HEK293 (cell line): ENCODE measurements around the gene PSRC1.

Source experiments
- CTCF ChIA-PET: fragments of 350-600 bp; formaldehyde crosslinking; extraction: SDS; loops from one replicate; lab custom pipeline; 2021; ENCODE audit warnings: antibody characterized with exemption; lab: Yijun Ruan, JAX
- POLR2A ChIA-PET: fragments of 300-600 bp; formaldehyde crosslinking; extraction: SDS; loops from one replicate; lab custom pipeline; 2020; ENCODE audit warnings: antibody characterized with exemption, inconsistent platforms; lab: Yijun Ruan, JAX
- H3K27ac ChIP-seq: fragments of 200-500 bp; sonication (Bioruptor generic); 2 replicates; pipeline ENCODE4 v1.5.1; 2014; ENCODE audit warnings: low read depth, low read length, control low read depth, inconsistent platforms; ENCODE audit errors: extremely low read depth
- H3K36me3 ChIP-seq, 2 experiments: fragments of 200-500 bp in 1 of 2; sonication (Bioruptor generic) in 1 of 2; 1 replicate in 1 of 2; 2 replicates in 1 of 2; pipeline ENCODE4 v1.5.1; 2014 to 2017; ENCODE audit warnings: inconsistent platforms in 2 of 2, low read length in 2 of 2; ENCODE audit not compliant: control insufficient read depth in 2 of 2, insufficient read depth in 1 of 2
- H3K4me1 ChIP-seq: fragments of 200-500 bp; sonication (Bioruptor generic); 2 replicates; pipeline ENCODE4 v1.5.1; 2014; ENCODE audit warnings: mild to moderate bottlenecking, low read length, inconsistent platforms; ENCODE audit not compliant: control insufficient read depth, insufficient read depth
- H3K4me3 ChIP-seq: 2 replicates; pipeline ENCODE4 v1.5.1; 2011; ENCODE audit warnings: low read depth, mild to moderate bottlenecking, control low read depth, low read length, moderate library complexity
- H3K9me3 ChIP-seq: fragments of 200-500 bp; sonication (Bioruptor generic); 2 replicates; pipeline ENCODE4 v1.5.1; 2014; ENCODE audit warnings: low read depth, low read length, inconsistent platforms; ENCODE audit not compliant: control insufficient read depth, insufficient read depth
- KLF7 ChIP-seq: fragments of 450-650 bp; formaldehyde crosslinking; IDR thresholded peaks from 2 replicates; pipeline ENCODE4 v1.5.1; 2016; ENCODE audit warnings: missing biosample characterization, missing genetic modification characterization, borderline replicate concordance
- KLF9 ChIP-seq: fragments of 450-650 bp; formaldehyde crosslinking; IDR thresholded peaks from 2 replicates; pipeline ENCODE4 v1.5.1; 2016; ENCODE audit warnings: missing biosample characterization, missing genetic modification characterization, low read depth
- ZBTB1 ChIP-seq: fragments of 450-650 bp; formaldehyde crosslinking; IDR thresholded peaks from 2 replicates; pipeline ENCODE4 v1.5.1; 2016; ENCODE audit warnings: missing biosample characterization, missing genetic modification characterization
- ZBTB17 ChIP-seq: fragments of 450-650 bp; formaldehyde crosslinking; IDR thresholded peaks from 2 replicates; pipeline ENCODE4 v1.5.1; 2016; ENCODE audit warnings: missing biosample characterization, missing genetic modification characterization
- ZBTB20 ChIP-seq: fragments of 450-650 bp; formaldehyde crosslinking; IDR thresholded peaks from 2 replicates; pipeline ENCODE4 v1.5.1; 2016; ENCODE audit warnings: missing biosample characterization, missing genetic modification characterization
- ZFHX2 ChIP-seq: fragments of 450-650 bp; formaldehyde crosslinking; conservative IDR thresholded peaks from 2 replicates; pipeline ENCODE4 v1.5.1; 2016; ENCODE audit warnings: missing biosample characterization, missing genetic modification characterization
- ZNF114 ChIP-seq: fragments of 450-650 bp; formaldehyde crosslinking; IDR thresholded peaks from 2 replicates; pipeline ENCODE4 v1.5.0; 2017; ENCODE audit warnings: missing biosample characterization, missing genetic modification characterization
- ZNF138 ChIP-seq: fragments of 450-650 bp; formaldehyde crosslinking; IDR thresholded peaks from 2 replicates; pipeline ENCODE4 v1.5.1; 2016; ENCODE audit warnings: missing biosample characterization, missing genetic modification characterization, borderline replicate concordance
- ZNF146 ChIP-seq: fragments of 450-650 bp; formaldehyde crosslinking; IDR thresholded peaks from 2 replicates; pipeline ENCODE4 v1.5.1; 2016; ENCODE audit warnings: missing biosample characterization, missing genetic modification characterization
- ZNF169 ChIP-seq: fragments of 450-650 bp; formaldehyde crosslinking; IDR thresholded peaks from 2 replicates; pipeline ENCODE4 v1.5.1; 2016; ENCODE audit warnings: missing biosample characterization, missing genetic modification characterization
- ZNF174 ChIP-seq: fragments of 450-650 bp; formaldehyde crosslinking; IDR thresholded peaks from 2 replicates; pipeline ENCODE4 v1.5.0; 2017; ENCODE audit warnings: missing biosample characterization, mild to moderate bottlenecking, missing genetic modification characterization
- ZNF221 ChIP-seq: fragments of 450-650 bp; formaldehyde crosslinking; IDR thresholded peaks from 2 replicates; pipeline ENCODE4 v1.5.1; 2017; ENCODE audit warnings: missing biosample characterization, missing genetic modification characterization, borderline replicate concordance
- ZNF248 ChIP-seq: fragments of 450-650 bp; formaldehyde crosslinking; IDR thresholded peaks from 2 replicates; pipeline ENCODE4 v1.5.1; 2017; ENCODE audit warnings: missing biosample characterization, missing genetic modification characterization
- ZNF394 ChIP-seq: fragments of 450-650 bp; formaldehyde crosslinking; IDR thresholded peaks from 2 replicates; pipeline ENCODE4 v1.5.1; 2016; ENCODE audit warnings: missing biosample characterization, missing genetic modification characterization, mild to moderate bottlenecking, moderate library complexity, borderline replicate concordance
- ZNF423 ChIP-seq: fragments of 450-650 bp; formaldehyde crosslinking; IDR thresholded peaks from 2 replicates; pipeline ENCODE4 v1.5.1; 2016; ENCODE audit warnings: missing biosample characterization, missing genetic modification characterization
- ZNF629 ChIP-seq: fragments of 450-650 bp; formaldehyde crosslinking; IDR thresholded peaks from 2 replicates; pipeline ENCODE4 v1.5.1; 2017; ENCODE audit warnings: missing biosample characterization, missing genetic modification characterization
- ZNF837 ChIP-seq: fragments of 450-650 bp; formaldehyde crosslinking; IDR thresholded peaks from 2 replicates; pipeline ENCODE4 v1.5.1; 2016; ENCODE audit warnings: missing biosample characterization, missing genetic modification characterization
- ZSCAN30 ChIP-seq: fragments of 450-650 bp; IDR thresholded peaks from 2 replicates; pipeline ENCODE4 v1.5.1; 2018; ENCODE audit warnings: missing biosample characterization, mild to moderate bottlenecking, missing genetic modification characterization, moderate library complexity
- TF ChIP-seq, protein P1 (sequence below): fragments of 450-650 bp; formaldehyde crosslinking; IDR thresholded peaks from 2 replicates; pipeline ENCODE4 v1.5.1; 2016; ENCODE audit warnings: missing biosample characterization, missing genetic modification characterization
- TF ChIP-seq, protein P2 (sequence below): fragments of 450-650 bp; formaldehyde crosslinking; IDR thresholded peaks from 2 replicates; pipeline ENCODE4 v1.5.1; 2016; ENCODE audit warnings: missing biosample characterization, missing genetic modification characterization, low read depth
- TF ChIP-seq, protein P3 (sequence below): sonication (generic); formaldehyde crosslinking; IDR thresholded peaks from 2 replicates; pipeline ENCODE4 v1.8.1; 2022; ENCODE audit warnings: mild to moderate bottlenecking, moderate library complexity, missing genetic modification reagents
- TF ChIP-seq, protein P4 (sequence below): fragments of 450-650 bp; formaldehyde crosslinking; IDR thresholded peaks from 2 replicates; pipeline ENCODE4 v1.5.1; 2016; ENCODE audit warnings: missing biosample characterization, missing genetic modification characterization

Gene PSRC1

DNA sequence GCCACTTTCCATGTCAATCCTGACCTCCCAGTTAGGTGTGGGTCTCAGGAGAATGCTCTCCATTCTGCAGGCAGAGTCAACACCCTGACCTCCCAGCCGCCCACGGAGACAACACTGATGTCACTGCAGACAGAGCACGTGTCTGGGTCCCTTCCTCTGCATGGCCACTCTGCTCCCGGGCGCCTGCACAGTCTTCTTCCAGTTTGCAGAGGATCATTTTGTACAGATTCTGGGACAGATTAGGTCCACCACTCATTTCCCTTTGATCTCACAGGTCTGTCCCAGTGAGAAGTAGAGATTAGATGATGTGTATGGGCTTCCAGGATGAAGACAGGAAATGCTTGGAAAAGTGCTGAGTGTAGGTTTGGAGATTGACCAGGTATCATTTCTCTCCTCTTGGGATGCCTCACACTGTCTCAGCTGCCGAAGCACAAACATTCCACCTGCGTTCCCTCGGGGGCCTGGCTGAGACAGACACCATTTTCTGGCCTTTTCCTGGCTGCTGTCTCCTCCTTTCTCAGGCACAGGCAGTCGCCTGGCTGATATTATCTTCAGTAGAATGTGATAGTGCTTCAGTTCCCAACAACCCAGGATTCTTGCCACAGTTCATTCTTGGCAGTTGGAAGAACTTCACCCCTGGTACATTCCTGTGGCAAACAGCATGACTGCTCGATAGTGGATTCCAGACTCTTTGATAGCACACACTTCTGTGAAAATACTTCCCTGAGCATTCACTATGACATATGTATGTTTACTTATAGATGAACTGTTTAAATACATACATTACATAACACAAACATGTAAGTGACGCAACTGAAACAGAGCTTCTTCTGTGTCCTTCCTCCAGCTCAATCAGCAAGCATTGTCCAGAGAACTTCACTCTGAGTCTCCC is 16.0 kb upstream of the PSRC1 start (continued):
- TF ChIP-seq, protein P1, sequence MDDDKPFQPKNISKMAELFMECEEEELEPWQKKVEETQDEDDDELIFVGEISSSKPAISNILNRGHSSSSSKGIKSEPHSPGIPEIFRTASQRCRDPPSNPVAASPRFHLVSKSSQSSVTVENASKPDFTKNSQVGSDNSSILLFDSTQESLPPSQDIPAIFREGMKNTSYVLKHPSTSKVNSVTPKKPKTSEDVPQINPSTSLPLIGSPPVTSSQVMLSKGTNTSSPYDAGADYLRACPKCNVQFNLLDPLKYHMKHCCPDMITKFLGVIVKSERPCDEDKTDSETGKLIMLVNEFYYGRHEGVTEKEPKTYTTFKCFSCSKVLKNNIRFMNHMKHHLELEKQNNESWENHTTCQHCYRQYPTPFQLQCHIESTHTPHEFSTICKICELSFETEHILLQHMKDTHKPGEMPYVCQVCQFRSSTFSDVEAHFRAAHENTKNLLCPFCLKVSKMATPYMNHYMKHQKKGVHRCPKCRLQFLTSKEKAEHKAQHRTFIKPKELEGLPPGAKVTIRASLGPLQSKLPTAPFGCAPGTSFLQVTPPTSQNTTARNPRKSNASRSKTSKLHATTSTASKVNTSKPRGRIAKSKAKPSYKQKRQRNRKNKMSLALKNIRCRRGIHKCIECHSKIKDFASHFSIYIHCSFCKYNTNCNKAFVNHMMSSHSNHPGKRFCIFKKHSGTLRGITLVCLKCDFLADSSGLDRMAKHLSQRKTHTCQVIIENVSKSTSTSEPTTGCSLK (tag by site-specific recombination): no peak
- TF ChIP-seq ZNF114 (no peak), ZBTB20 (tag by site-specific recombination) (peak; percentile 50), ZFHX2 (tag by site-specific recombination) (peak; percentile 77), ZNF169 (tag by site-specific recombination) (no peak), ZNF837 (no peak), ZNF221 (no peak), ZNF629 (tag by site-specific recombination) (peak; percentile 22; the same call in 1 of the 2 replicates), ZNF174 (tag by site-specific recombination) (no peak), ZNF138 (tag by site-specific recombination) (no peak), ZNF394 (tag by site-specific recombination) (no peak), ZBTB1 (no peak), ZBTB17 (tag by site-specific recombination) (0 out of 2 replicates have a peak, but pooled peaks have one; percentile 15), ZNF423 (tag by site-specific recombination) (no peak), KLF7 (tag by site-specific recombination) (no peak)
- TF ChIP-seq, protein P2, sequence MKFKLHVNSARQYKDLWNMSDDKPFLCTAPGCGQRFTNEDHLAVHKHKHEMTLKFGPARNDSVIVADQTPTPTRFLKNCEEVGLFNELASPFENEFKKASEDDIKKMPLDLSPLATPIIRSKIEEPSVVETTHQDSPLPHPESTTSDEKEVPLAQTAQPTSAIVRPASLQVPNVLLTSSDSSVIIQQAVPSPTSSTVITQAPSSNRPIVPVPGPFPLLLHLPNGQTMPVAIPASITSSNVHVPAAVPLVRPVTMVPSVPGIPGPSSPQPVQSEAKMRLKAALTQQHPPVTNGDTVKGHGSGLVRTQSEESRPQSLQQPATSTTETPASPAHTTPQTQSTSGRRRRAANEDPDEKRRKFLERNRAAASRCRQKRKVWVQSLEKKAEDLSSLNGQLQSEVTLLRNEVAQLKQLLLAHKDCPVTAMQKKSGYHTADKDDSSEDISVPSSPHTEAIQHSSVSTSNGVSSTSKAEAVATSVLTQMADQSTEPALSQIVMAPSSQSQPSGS (tag by site-specific recombination): no peak
- TF ChIP-seq, protein P3, sequence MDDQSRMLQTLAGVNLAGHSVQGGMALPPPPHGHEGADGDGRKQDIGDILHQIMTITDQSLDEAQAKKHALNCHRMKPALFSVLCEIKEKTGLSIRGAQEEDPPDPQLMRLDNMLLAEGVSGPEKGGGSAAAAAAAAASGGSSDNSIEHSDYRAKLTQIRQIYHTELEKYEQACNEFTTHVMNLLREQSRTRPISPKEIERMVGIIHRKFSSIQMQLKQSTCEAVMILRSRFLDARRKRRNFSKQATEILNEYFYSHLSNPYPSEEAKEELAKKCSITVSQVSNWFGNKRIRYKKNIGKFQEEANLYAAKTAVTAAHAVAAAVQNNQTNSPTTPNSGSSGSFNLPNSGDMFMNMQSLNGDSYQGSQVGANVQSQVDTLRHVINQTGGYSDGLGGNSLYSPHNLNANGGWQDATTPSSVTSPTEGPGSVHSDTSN (CRISPR knock-in tag): no peak
- TF ChIP-seq, all 188 proteins: peak for 7

DNA sequence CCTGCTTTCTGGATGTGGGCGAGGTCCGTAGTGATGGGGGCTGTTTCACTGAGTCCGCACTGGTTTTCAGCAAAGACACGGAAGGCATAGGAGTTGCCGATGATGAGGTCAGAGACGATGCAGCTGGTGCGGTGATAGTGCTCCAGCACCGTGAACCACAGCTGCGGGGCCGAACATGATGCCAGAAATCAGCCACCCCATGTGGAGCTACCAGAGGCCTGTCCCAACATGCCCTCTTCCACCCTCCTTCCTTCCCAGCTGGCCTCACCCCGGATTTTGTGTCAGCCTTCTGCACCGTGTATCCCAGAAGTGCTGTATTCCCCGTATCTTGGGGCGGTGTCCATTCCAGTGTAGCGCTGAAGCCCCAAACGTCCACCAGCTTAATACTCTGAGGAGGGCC is 13.8 kb upstream of the PSRC1 start:
- TF ChIP-seq, protein P4, sequence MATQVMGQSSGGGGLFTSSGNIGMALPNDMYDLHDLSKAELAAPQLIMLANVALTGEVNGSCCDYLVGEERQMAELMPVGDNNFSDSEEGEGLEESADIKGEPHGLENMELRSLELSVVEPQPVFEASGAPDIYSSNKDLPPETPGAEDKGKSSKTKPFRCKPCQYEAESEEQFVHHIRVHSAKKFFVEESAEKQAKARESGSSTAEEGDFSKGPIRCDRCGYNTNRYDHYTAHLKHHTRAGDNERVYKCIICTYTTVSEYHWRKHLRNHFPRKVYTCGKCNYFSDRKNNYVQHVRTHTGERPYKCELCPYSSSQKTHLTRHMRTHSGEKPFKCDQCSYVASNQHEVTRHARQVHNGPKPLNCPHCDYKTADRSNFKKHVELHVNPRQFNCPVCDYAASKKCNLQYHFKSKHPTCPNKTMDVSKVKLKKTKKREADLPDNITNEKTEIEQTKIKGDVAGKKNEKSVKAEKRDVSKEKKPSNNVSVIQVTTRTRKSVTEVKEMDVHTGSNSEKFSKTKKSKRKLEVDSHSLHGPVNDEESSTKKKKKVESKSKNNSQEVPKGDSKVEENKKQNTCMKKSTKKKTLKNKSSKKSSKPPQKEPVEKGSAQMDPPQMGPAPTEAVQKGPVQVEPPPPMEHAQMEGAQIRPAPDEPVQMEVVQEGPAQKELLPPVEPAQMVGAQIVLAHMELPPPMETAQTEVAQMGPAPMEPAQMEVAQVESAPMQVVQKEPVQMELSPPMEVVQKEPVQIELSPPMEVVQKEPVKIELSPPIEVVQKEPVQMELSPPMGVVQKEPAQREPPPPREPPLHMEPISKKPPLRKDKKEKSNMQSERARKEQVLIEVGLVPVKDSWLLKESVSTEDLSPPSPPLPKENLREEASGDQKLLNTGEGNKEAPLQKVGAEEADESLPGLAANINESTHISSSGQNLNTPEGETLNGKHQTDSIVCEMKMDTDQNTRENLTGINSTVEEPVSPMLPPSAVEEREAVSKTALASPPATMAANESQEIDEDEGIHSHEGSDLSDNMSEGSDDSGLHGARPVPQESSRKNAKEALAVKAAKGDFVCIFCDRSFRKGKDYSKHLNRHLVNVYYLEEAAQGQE (tag by site-specific recombination): no peak
- TF ChIP-seq ZNF248 (tag by site-specific recombination) (no peak), KLF9 (tag by site-specific recombination) (no peak), ZSCAN30 (tag by site-specific recombination) (no peak), ZNF221 (no peak), ZNF146 (tag by site-specific recombination) (no peak)
- H3K27ac ChIP-seq: no peak overlapping the region
- H3K36me3 ChIP-seq: no peaks in the 10 kb centered on the region
- H3K4me1 ChIP-seq: no peaks in the 10 kb centered on the region
- CTCF ChIA-PET: interaction anchor here (0.6 to 1.0 kb wide), 2 partner anchors 24 to 102 kb away, joined by 3 read pairs; no protein-coding TSS in a partner anchor
- POLR2A ChIA-PET: no interaction called here
- H3K4me3 ChIP-seq: no peak overlapping the region
- H3K9me3 ChIP-seq: no peaks in the 10 kb centered on the region
